ENCODE data around the gene KCTD21. TPM values are rescaled to one million over a fixed set of nuclear protein-coding genes. Genes with fewer than 3 reads are reported as not detected.

The KCTD21 gene
- total and polyA plus RNA-seq, 2 of the 4 experiments (the other 2 are of a cell fraction) = 12.2 to 12.5 TPM

DNA sequence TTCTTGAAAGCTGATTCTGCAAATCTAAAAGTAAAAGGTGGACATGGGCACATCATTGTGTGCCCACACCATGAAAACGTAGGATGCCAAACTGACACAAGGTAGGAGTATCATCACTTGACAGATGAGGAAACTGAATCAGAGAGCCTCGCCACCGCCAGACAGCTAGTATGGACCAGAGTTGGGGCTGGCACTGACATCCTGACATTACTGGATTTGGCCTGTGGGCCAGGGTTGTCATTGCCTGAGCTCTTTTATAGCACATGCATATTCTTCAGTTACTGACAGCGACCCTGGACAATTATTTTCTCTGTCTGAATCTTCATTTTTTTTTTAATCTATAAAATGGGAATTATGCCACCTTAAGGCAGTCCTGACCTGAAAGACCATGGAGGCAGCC is 16.8 kb upstream of the KCTD21 start:
- H2AK9ac ChIP-seq (replicated peaks; ENCODE audit: low read depth, low read length, poor library complexity) = no peak overlapping the region
- no peak overlapping the region for H3K18ac ChIP-seq (ENCODE audit: low read depth, low read length)
- H4K8ac ChIP-seq (ENCODE audit: low read depth in 2 of 2, low read length in 2 of 2) = no peak overlapping the region
- peaks cover 12% of the 10 kb centered on the region for H3K9me1 ChIP-seq (ENCODE audit: insufficient read depth, low read length)
- in situ Hi-C loops (cut with MboI; ENCODE audit: low sequenced_read_pairs) (no loop called here), intact Hi-C loops (cut with micrococcal nuclease) (no loop called here), dilution Hi-C loops (cut with HindIII; ENCODE audit: low sequenced_read_pairs, unreplicated experiment) (no loop called here)
- H3K27ac ChIP-seq (ENCODE audit: insufficient read depth, low read length) = no peak overlapping the region
- BruUV-seq (replicated peaks) = no TSS peak
- DNase-seq (no peak), ATAC-seq (ENCODE audit: low read depth) (no peak)
- ChIA-PET POLR2A (ENCODE audit: unreplicated experiment) (no interaction called here), CTCF (no interaction called here)
- TF ChIP-seq FOS (IDR thresholded peaks at IDR 0.05; ENCODE audit: low read depth, low read length) (no peak), POLR2A (IDR thresholded peaks at IDR 0.05; ENCODE audit: low read depth, low read length) (no peak), MAZ (IDR thresholded peaks at IDR 0.05; ENCODE audit: borderline replicate concordance, low read depth, low read length) (no peak), CHD1 (IDR thresholded peaks at IDR 0.05; ENCODE audit: low read depth, low read length) (no peak), CEBPB (IDR thresholded peaks at IDR 0.05; ENCODE audit: low read depth, low read length) (no peak)
- H2BK20ac ChIP-seq (ENCODE audit: low read depth, low read length) = no peak overlapping the region
- no peak overlapping the region for H3K4ac ChIP-seq (ENCODE audit: low read depth, low read length)
- no peak overlapping the region for H3K14ac ChIP-seq (replicated peaks; ENCODE audit: low read depth, low read length)
- H4K91ac ChIP-seq (ENCODE audit: insufficient read depth, low read depth, low read length) = no peak overlapping the region
- no peak overlapping the region for H2BK15ac ChIP-seq (ENCODE audit: low read depth, low read length)
- no peak overlapping the region for H2BK120ac ChIP-seq (ENCODE audit: low read depth, low read length)
- H3K9me3 ChIP-seq (ENCODE audit: control insufficient read depth, insufficient read depth, low read length) = no peaks in the 10 kb centered on the region
- peaks cover 11% of the 10 kb centered on the region; the same call in 1 of the 2 replicates for H3K4me1 ChIP-seq (ENCODE audit: control insufficient read depth, insufficient read depth, low read length)
- no peaks in the 10 kb centered on the region for H3K27me3 ChIP-seq (ENCODE audit: control insufficient read depth, insufficient read depth, low read length)
- H3K56ac ChIP-seq (ENCODE audit: extremely low read depth, insufficient read depth, low read length) = no peak overlapping the region
- H3K23ac ChIP-seq (ENCODE audit: low read depth, low read length) = no peak overlapping the region
- peaks cover 6 to 29% of the 10 kb centered on the region in 2 experiments for H3K79me1 ChIP-seq (ENCODE audit: low read depth in 1 of 2, low read length in 2 of 2)
- H2AK5ac ChIP-seq (ENCODE audit: low read depth, low read length) = no peak overlapping the region
- peaks cover 6% of the 10 kb centered on the region for H4K20me1 ChIP-seq (ENCODE audit: insufficient read depth, low read length)
- H2AFZ ChIP-seq (replicated peaks; ENCODE audit: low read length, poor library complexity) = no peak overlapping the region
- H3K36me3 ChIP-seq (ENCODE audit: control insufficient read depth, insufficient read depth, low read length) = peaks cover 56% of the 10 kb centered on the region
- H4K5ac ChIP-seq (ENCODE audit: low read depth, low read length) = no peak overlapping the region
- H2BK5ac ChIP-seq (ENCODE audit: low read depth, low read length, poor library complexity, severe bottlenecking) = no peak overlapping the region
- no peak overlapping the region for H3K4me3 ChIP-seq (ENCODE audit: insufficient read depth, low read depth, low read length)
- no peak overlapping the region for H3K4me2 ChIP-seq (ENCODE audit: low read depth, low read length)
- 100% methylated on average over 3 of the region's 4 CpGs; no CpG with 5 or more reads in 1 of the 2 experiments for WGBS, 2 experiments (ENCODE audit: extremely low coverage in 2 of 2, insufficient read length in 1 of 2)
- no peak overlapping the region for H3K9ac ChIP-seq (ENCODE audit: low read depth, low read length)
